Pancreas (tissue), 10 donors: ENCODE results near the gene NSD2. TPM values are rescaled to one million over a fixed set of nuclear protein-coding genes. Genes with fewer than 3 reads are reported as not detected.

Experiments used
- ATAC-seq, 4 donors: fragments of 200-7000 bp; cut with Tn5 transposase; one replicate each; pipeline versions ENCODE4 v1.8.0 to v1.9.1; 2020; ENCODE audit warnings: mild to moderate bottlenecking in 4 of 4, moderate library complexity in 4 of 4
- DNase-seq, 6 donors: peaks; one replicate each; pipeline ENCODE4 v3.0.0-alpha.2; 2020
- FAIRE-seq: peaks from 2 replicates; lab custom pipeline; 2012; peaks lifted over from hg19 to GRCh38; lab: Jason Lieb, UNC
- H3K27ac ChIP-seq, 4 donors: fragments of 200-600 bp; sonication (generic); 1 replicate in 3 of 4; 2 replicates in 1 of 4; pipeline versions ENCODE4 v1.5.0 to v1.8.0; 2020
- H3K27me3 ChIP-seq, 4 donors: fragments of 200-600 bp; one replicate each; pipeline ENCODE4 v1.8.0; 2021
- H3K36me3 ChIP-seq, 3 donors: fragments of 200-600 bp; sonication (generic) in 1 of 3; one replicate each; pipeline versions ENCODE4 v1.5.0 to v1.8.0; 2020 to 2021
- H3K4me1 ChIP-seq, 3 donors: fragments of 200-600 bp; one replicate each; pipeline ENCODE4 v1.8.0; 2021
- H3K4me3 ChIP-seq, 4 donors: fragments of 200-600 bp; sonication (generic) in 2 of 4; one replicate each; pipeline versions ENCODE4 v1.5.0 to v1.8.0; 2020 to 2021
- H3K9me3 ChIP-seq, 4 donors: fragments of 200-600 bp; one replicate each; pipeline ENCODE4 v1.8.0; 2021
- CTCF ChIP-seq, 4 donors: fragments of 200-600 bp; sonication (generic) in 3 of 4; IDR thresholded peaks; one replicate each; pipeline versions ENCODE4 v1.5.0 to v1.8.0; 2021; ENCODE audit warnings: antibody characterized with exemption in 4 of 4
- WGBS, 2 donors: extraction: QIAGEN DNeasy Blood & Tissue Kit; methylation state at CpG; one replicate each; pipeline ENCODE4 v1.1.7; 2013; 5-methylcytosine and 5-hydroxymethylcytosine counted together
- intact Hi-C, 3 donors: fragments of 100-400 bp; cut with DNase I; formaldehyde crosslinking; loops; one replicate each; pipeline versions ENCODE4 v1.11.1 to v1.14.2; 2022
- polyA plus RNA-seq, 2 donors: library from polyadenylated mRNA; stranded (reverse); fragments of 200-250 nt; gene quantifications; one replicate each; pipeline ENCODE4 v1.2.3, GENCODE V29; 2013
- total RNA-seq, 6 donors: library from RNA; stranded (reverse); fragmentation: NEBNext Ultra II Directional in 4 of 6; extraction: Animal tissue kit (Norgen Biotek cat#: 25700) in 4 of 6; gene quantifications; one replicate each; pipeline versions ENCODE4 v1.2.1 to v1.2.4, GENCODE V29; 2021 to 2023
- donor health status: healthy with polysubstance abuse.
- donor health status: DM: no; HTN: no; CAD: no; lungs with moderate emphysema.
- donor health status: DM: no; HTN: no; CAD: no.
- donor health status: control.
- donor health status: control.
- donor health status: Bipolar disorder and iron deficiency.
- donor health status: DM: yes; HTN: yes; CAD: no.
- donor health status: DM: no; HTN: no; CAD: no.
- donor health status: DM: no; HTN: no; CAD: no.
- donor health status: DM: yes; HTN: yes; CAD: no.

NSD2 gene
- total and polyA plus RNA-seq, 8 donors: 11.7 to 36.6 (median 22.4) TPM

- Histone ChIP-seq H3K9me3 (no peaks in the 10 kb centered on the region), H3K27ac (no peak overlapping the region), H3K27me3 (no peaks in the 10 kb centered on the region), H3K4me1 (peaks cover 9 to 15% (median 11%) of the 10 kb centered on the region in 3 donors), H3K36me3 (no peaks in the 10 kb centered on the region), H3K4me3 (no peak overlapping the region)
- DNase-seq: no peak
- 90% methylated on average over 5 of the region's 5 CpGs for WGBS, 2 donors
- no peak for ATAC-seq
- FAIRE-seq: no peak
- intact Hi-C loops: no loop called here
- no peak for TF ChIP-seq CTCF (IDR thresholded peaks at IDR 0.05)
Observed at GRCh38 chr4:1857931-1858330, 13.3 kb upstream of the NSD2 start.

- intact Hi-C loops: no loop called here
- DNase-seq: no peak
- no peak for TF ChIP-seq CTCF (IDR thresholded peaks at IDR 0.05)
- H3K27me3 ChIP-seq: no peaks in the 10 kb centered on the region
- no peak for ATAC-seq
- H3K36me3 ChIP-seq: no peaks in the 10 kb centered on the region
- FAIRE-seq: no peak
- no peaks in the 10 kb centered on the region for H3K9me3 ChIP-seq
- H3K4me1 ChIP-seq: peaks cover 9 to 11% (median 10%) of the 10 kb centered on the region in 3 donors
- 85 to 100% methylated on average over 1 of the region's 1 CpG for WGBS, 2 donors
- no peak overlapping the region for H3K4me3 ChIP-seq
- no peak overlapping the region for H3K27ac ChIP-seq
Observed at GRCh38 chr4:1859389-1859753, 11.8 kb upstream of the NSD2 start.

GRCh38 chr4:1862055-1862911 is 8.9 kb upstream of the NSD2 start:
- WGBS, 2 donors: 35 to 37% methylated on average over 41 to 45 of the region's 45 CpGs
- no peaks in the 10 kb centered on the region for H3K36me3 ChIP-seq
- H3K4me1 ChIP-seq: peaks cover under 1 to 2% (median under 1%) of the 10 kb centered on the region in 3 donors
- FAIRE-seq: no peak
- no peak for DNase-seq
- H3K27ac ChIP-seq: no peak overlapping the region
- peak in 1 of 4 donors; percentile 13 for ATAC-seq
- no peaks in the 10 kb centered on the region for H3K27me3 ChIP-seq
- H3K4me3 ChIP-seq: no peak overlapping the region
- intact Hi-C loops: no loop called here
- no peaks in the 10 kb centered on the region for H3K9me3 ChIP-seq
- no peak for TF ChIP-seq CTCF (IDR thresholded peaks at IDR 0.05)

GRCh38 chr4:1862961-1863296 is 8.3 kb upstream of the NSD2 start:
- no peaks in the 10 kb centered on the region for H3K36me3 ChIP-seq
- TF ChIP-seq CTCF (IDR thresholded peaks at IDR 0.05): no peak
- FAIRE-seq (no peak), DNase-seq (peak in 1 of 6 donors; percentile 21), ATAC-seq (no peak)
- no peak overlapping the region for H3K4me3 ChIP-seq
- no peaks in the 10 kb centered on the region for H3K9me3 ChIP-seq
- WGBS, 2 donors: 66 to 72% methylated on average over 14 of the region's 14 CpGs
- intact Hi-C loops: no loop called here
- H3K27ac ChIP-seq: no peak overlapping the region
- H3K27me3 ChIP-seq: no peaks in the 10 kb centered on the region
- peaks cover 0 to 1% (median 0%) of the 10 kb centered on the region in 3 donors for H3K4me1 ChIP-seq
